Panc1 (cell line): ENCODE results near the gene PGAM5. TPM values are rescaled to one million over a fixed set of nuclear protein-coding genes. Genes with fewer than 3 reads are reported as not detected.

Source experiments
- ATAC-seq: fragments of 200-7000 bp; cut with Tn5 transposase; 2 replicates; pipeline ENCODE4 v1.9.1; 2020; ENCODE audit warnings: mild to moderate bottlenecking, moderate library complexity
- BruUV-seq: library from RNA; stranded (reverse); fragments of 400-500 nt; replicated peaks from 2 replicates; lab custom pipeline; 2021; lab: Mats Ljungman, UMichigan
- CTCF ChIA-PET: fragments of 300-600 bp; sonication (Branson Sonifier 250); formaldehyde crosslinking; loops from one replicate; lab custom pipeline; 2022; ENCODE audit warnings: antibody characterized with exemption; lab: Charles Lee
- POLR2A ChIA-PET: fragments of 300-600 bp; sonication (Branson Sonifier 250); formaldehyde crosslinking; loops from one replicate; lab custom pipeline; 2022; ENCODE audit warnings: antibody characterized with exemption; lab: Charles Lee
- DNase-seq: peaks from one replicate; pipeline ENCODE4 v3.0.0-alpha.2; 2010; ENCODE audit warnings: low read depth, low spot score
- H3K27ac ChIP-seq: 2 replicates; pipeline ENCODE4 v1.5.1; 2011; ENCODE audit warnings: mild to moderate bottlenecking, low read length, inconsistent platforms
- H3K27me3 ChIP-seq: fragments of 200-500 bp; sonication (Bioruptor generic); 2 replicates; pipeline ENCODE4 v1.6.0; 2014; ENCODE audit warnings: low read length, inconsistent platforms; ENCODE audit not compliant: control insufficient read depth, insufficient read depth
- H3K36me3 ChIP-seq: fragments of 200-500 bp; sonication (Bioruptor generic); 2 replicates; pipeline ENCODE4 v1.5.1; 2014; ENCODE audit warnings: inconsistent platforms, mild to moderate bottlenecking, low read length, moderate library complexity; ENCODE audit not compliant: control insufficient read depth, insufficient read depth
- H3K4me1 ChIP-seq: 2 replicates; pipeline ENCODE4 v1.5.1; 2011; ENCODE audit warnings: inconsistent platforms, mild to moderate bottlenecking, low read length, moderate library complexity; ENCODE audit not compliant: control insufficient read depth, insufficient read depth
- H3K4me3 ChIP-seq, 2 experiments: 2 replicates each; pipeline ENCODE4 v1.5.1; 2011 to 2012; ENCODE audit warnings: low read depth in 2 of 2, low read length in 2 of 2, mild to moderate bottlenecking in 2 of 2, inconsistent platforms in 1 of 2, moderate library complexity in 1 of 2
- H3K9me3 ChIP-seq: fragments of 200-500 bp; sonication (Bioruptor generic); 2 replicates; pipeline ENCODE4 v1.5.1; 2014; ENCODE audit warnings: low read depth, mild to moderate bottlenecking, inconsistent platforms, low read length, moderate library complexity; ENCODE audit not compliant: control insufficient read depth, insufficient read depth
- CTCF ChIP-seq: fragments of 450-650 bp; IDR thresholded peaks from 2 replicates; pipeline ENCODE4 v1.5.1; 2017; ENCODE audit warnings: mild to moderate bottlenecking
- POLR2AphosphoS5 ChIP-seq: IDR thresholded peaks from 2 replicates; pipeline ENCODE4 v1.6.1; 2012; ENCODE audit warnings: mild to moderate bottlenecking, low read depth, low read length, moderate library complexity
- REST ChIP-seq, 2 experiments: IDR thresholded peaks; 2 replicates each; pipeline ENCODE4 v1.6.1; 2011 to 2012; ENCODE audit warnings: low read depth in 2 of 2, control low read depth in 1 of 2, low read length in 1 of 2, mild to moderate bottlenecking in 1 of 2, moderate library complexity in 1 of 2; ENCODE audit not compliant: insufficient read depth in 1 of 2
- SIN3A ChIP-seq: IDR thresholded peaks from 2 replicates; pipeline ENCODE4 v1.6.1; 2012; ENCODE audit warnings: low read depth, mild to moderate bottlenecking, low read length, moderate library complexity, borderline replicate concordance; ENCODE audit not compliant: insufficient read depth
- TCF7L2 ChIP-seq: IDR thresholded peaks from 2 replicates; pipeline ENCODE4 v1.6.1; 2011; ENCODE audit warnings: mild to moderate bottlenecking, low read depth, low read length, inconsistent platforms
- in situ Hi-C: cut with HindIII; loops from 2 replicates; pipeline ENCODE4 v1.10.0; 2016; ENCODE audit warnings: low sequenced_read_pairs, low pct_unique_long_range_greater_than_20kb
- intact Hi-C: fragments of 100-400 bp; cut with micrococcal nuclease; formaldehyde crosslinking; loops from one replicate; pipeline ENCODE4 v1.10.0; 2022; ENCODE audit not compliant: unreplicated experiment
- total RNA-seq: library from RNA; stranded (reverse); gene quantifications from one replicate; pipeline ENCODE4 v1.2.1, GENCODE V29; 2021; ENCODE audit not compliant: unreplicated experiment

Gene PGAM5
- total RNA-seq, 1 experiment from 2014 or later = 116 TPM

- TF ChIP-seq POLR2AphosphoS5 (no peak), TCF7L2 (no peak), CTCF (no peak), REST (IDR thresholded peaks at IDR 0.05; ENCODE audit: insufficient read depth in 1 of 2, low read depth in 2 of 2, low read length in 1 of 2) (no peak)
- no peaks in the 10 kb centered on the region for H3K9me3 ChIP-seq
- H3K4me3 ChIP-seq = no peak overlapping the region
- H3K27me3 ChIP-seq = no peaks in the 10 kb centered on the region
- no peak for ATAC-seq
- CTCF ChIA-PET = no interaction called here
- in situ Hi-C loops = no loop called here
- DNase-seq = no peak
- H3K4me1 ChIP-seq = peaks cover 5% of the 10 kb centered on the region
- POLR2A ChIA-PET = no interaction called here
- intact Hi-C loops = no loop called here
- no peak overlapping the region for H3K27ac ChIP-seq
- no TSS peak for BruUV-seq
- H3K36me3 ChIP-seq = peaks cover 12% of the 10 kb centered on the region
Observed at GRCh38 chr12:132734206-132734605, 23.6 kb downstream of the PGAM5 start.

- BruUV-seq = no TSS peak
- CTCF ChIA-PET = no interaction called here
- H3K4me3 ChIP-seq = no peak overlapping the region
- no peak for DNase-seq
- POLR2A ChIA-PET = no interaction called here
- no peaks in the 10 kb centered on the region for H3K4me1 ChIP-seq
- H3K27ac ChIP-seq = no peak overlapping the region
- intact Hi-C loops = no loop called here
- TF ChIP-seq SIN3A (no peak), POLR2AphosphoS5 (no peak), CTCF (no peak), TCF7L2 (no peak)
- no peaks in the 10 kb centered on the region for H3K27me3 ChIP-seq
- no peak for ATAC-seq
- peaks cover 25% of the 10 kb centered on the region for H3K36me3 ChIP-seq
- in situ Hi-C loops = no loop called here
- no peaks in the 10 kb centered on the region for H3K9me3 ChIP-seq
Observed at GRCh38 chr12:132735496-132735895, 24.9 kb downstream of the PGAM5 start.
